Central memory CD8-positive, alpha-beta T cell (primary cell): ENCODE results near the gene TSKS.

Source experiments
- ATAC-seq: fragments of 150-1000 bp; cut with Tn5 transposase; replicated peaks from 2 replicates; pipeline ENCODE4 v1.10.0; 2022; ENCODE audit warnings: mild to moderate bottlenecking, moderate FRiP score, moderate number of reproducible peaks; ENCODE audit not compliant: poor library complexity, severe bottlenecking; ENCODE audit errors: extremely low read depth
- DNase-seq, 2 donors: peaks; one replicate each; pipeline ENCODE4 v3.0.0; 2021; ENCODE audit warnings: low spot score in 2 of 2
- H3K27ac Mint-ChIP-seq: one replicate; pipeline ENCODE4 v1.8.0; 2022; ENCODE audit warnings: low read depth, mild to moderate bottlenecking, moderate library complexity, mixed read lengths
- H3K27me3 Mint-ChIP-seq: one replicate; pipeline ENCODE4 v1.8.0; 2022; ENCODE audit warnings: mixed read lengths
- H3K36me3 Mint-ChIP-seq: one replicate; pipeline ENCODE4 v1.8.0; 2022; ENCODE audit warnings: mild to moderate bottlenecking, moderate library complexity, mixed read lengths; ENCODE audit not compliant: insufficient read depth
- H3K4me1 Mint-ChIP-seq: one replicate; pipeline ENCODE4 v1.8.0; 2022; ENCODE audit warnings: mixed read lengths
- H3K4me3 Mint-ChIP-seq: one replicate; pipeline ENCODE4 v1.8.0; 2022; ENCODE audit warnings: mild to moderate bottlenecking, moderate library complexity, mixed read lengths
- H3K9me3 Mint-ChIP-seq: one replicate; pipeline ENCODE4 v1.8.0; 2022; ENCODE audit warnings: mixed read lengths

Gene TSKS

GRCh38 chr19:49788857-49789256, 25.8 kb upstream of the TSKS start:
- Mint-ChIP-seq H3K27ac (peak overlapping the region; percentile 73), H3K27me3 (no peaks in the 10 kb centered on the region)

GRCh38 chr19:49787746-49788145, 24.6 kb upstream of the TSKS start:
- no peaks in the 10 kb centered on the region for H3K27me3 Mint-ChIP-seq
- H3K9me3 Mint-ChIP-seq, result no peaks in the 10 kb centered on the region
- DNase-seq (no peak), ATAC-seq (no peak)
- H3K36me3 Mint-ChIP-seq, result peaks cover 25% of the 10 kb centered on the region
- no peak overlapping the region for H3K4me3 Mint-ChIP-seq
- H3K4me1 Mint-ChIP-seq, result peaks cover 21% of the 10 kb centered on the region
- peak overlapping the region; percentile 73 for H3K27ac Mint-ChIP-seq

More at GRCh38 chr19:49788857-49789256, 25.8 kb upstream of the TSKS start:
- no peak for DNase-seq
- Mint-ChIP-seq H3K9me3 (no peaks in the 10 kb centered on the region), H3K4me1 (peaks cover 21% of the 10 kb centered on the region), H3K4me3 (no peak overlapping the region), H3K36me3 (peaks cover 28% of the 10 kb centered on the region)
- no peak for ATAC-seq

- Mint-ChIP-seq H3K27me3 (no peaks in the 10 kb centered on the region), H3K4me3 (no peak overlapping the region), H3K27ac (peak overlapping the region; percentile 67), H3K9me3 (no peaks in the 10 kb centered on the region), H3K36me3 (peaks cover 15% of the 10 kb centered on the region), H3K4me1 (peaks cover 21% of the 10 kb centered on the region)
- DNase-seq (no peak), ATAC-seq (no peak)
Observed at GRCh38 chr19:49786376-49786820, 23.3 kb upstream of the TSKS start.

GRCh38 chr19:49782515-49782914, 19.4 kb upstream of the TSKS start:
- ATAC-seq (no peak), DNase-seq (no peak)
- Mint-ChIP-seq H3K4me1 (peaks cover 33% of the 10 kb centered on the region), H3K27me3 (no peaks in the 10 kb centered on the region), H3K9me3 (no peaks in the 10 kb centered on the region), H3K36me3 (peaks cover 12% of the 10 kb centered on the region), H3K27ac (no peak overlapping the region), H3K4me3 (no peak overlapping the region)

DNA sequence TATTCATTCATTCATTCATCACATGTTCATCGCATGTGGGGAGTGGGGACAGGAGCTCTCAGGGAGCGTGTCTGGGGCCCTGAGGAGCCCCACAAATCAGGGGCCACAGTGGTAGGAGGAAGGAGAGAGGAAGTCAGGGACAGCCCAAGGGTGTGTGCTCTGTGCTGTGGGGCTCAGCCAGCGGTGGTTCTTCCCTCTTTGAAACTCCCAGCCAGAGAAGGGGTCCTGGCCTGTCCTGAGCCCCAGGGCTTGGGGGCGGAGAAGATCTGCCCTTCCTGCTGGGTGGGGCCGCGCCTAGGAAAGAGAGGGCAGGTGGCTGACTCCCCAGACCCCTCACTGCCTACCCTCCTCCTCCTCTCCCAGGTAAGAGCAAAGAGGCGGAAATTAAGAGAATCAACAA, 18.3 kb upstream of the TSKS start:
- Mint-ChIP-seq H3K27me3 (no peaks in the 10 kb centered on the region), H3K9me3 (no peaks in the 10 kb centered on the region), H3K4me1 (peaks cover 31% of the 10 kb centered on the region), H3K4me3 (no peak overlapping the region), H3K27ac (peak overlapping the region; percentile 86), H3K36me3 (peaks cover 7% of the 10 kb centered on the region)
- ATAC-seq (no peak), DNase-seq (no peak)

DNA sequence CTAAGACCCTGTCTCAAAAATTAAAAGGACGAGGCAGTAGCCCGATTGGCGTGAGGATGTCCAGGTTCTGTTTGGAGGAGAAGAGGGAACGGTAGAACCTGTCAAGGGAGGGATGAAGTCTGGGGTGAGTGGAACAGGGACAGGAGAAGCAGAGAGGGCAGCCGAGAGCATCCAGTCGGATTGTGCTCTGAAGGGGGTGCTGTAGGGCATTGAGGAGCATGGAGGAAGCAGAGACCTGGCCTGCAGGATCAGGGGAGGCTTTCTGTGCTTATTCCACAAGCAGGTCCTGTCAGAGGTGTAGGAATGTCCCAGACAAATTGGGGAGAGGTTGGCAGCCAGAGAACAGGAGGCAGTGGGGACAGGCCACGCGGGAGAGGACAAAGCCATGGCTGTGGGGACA, 17.8 kb upstream of the TSKS start:
- no peak overlapping the region for H3K4me3 Mint-ChIP-seq
- ATAC-seq (no peak), DNase-seq (no peak)
- peaks cover 7% of the 10 kb centered on the region for H3K36me3 Mint-ChIP-seq
- no peaks in the 10 kb centered on the region for H3K9me3 Mint-ChIP-seq
- H3K27ac Mint-ChIP-seq, result peak overlapping the region; percentile 86
- no peaks in the 10 kb centered on the region for H3K27me3 Mint-ChIP-seq
- peaks cover 33% of the 10 kb centered on the region for H3K4me1 Mint-ChIP-seq

GRCh38 chr19:49779731-49780555, 16.8 kb upstream of the TSKS start:
- Mint-ChIP-seq H3K9me3 (no peaks in the 10 kb centered on the region), H3K36me3 (peaks cover 7% of the 10 kb centered on the region), H3K27me3 (no peaks in the 10 kb centered on the region), H3K4me3 (no peak overlapping the region), H3K4me1 (peaks cover 28% of the 10 kb centered on the region), H3K27ac (peak overlapping the region; percentile 86)
- DNase-seq, result no peak
- no peak for ATAC-seq

GRCh38 chr19:49776371-49776764, 13.3 kb upstream of the TSKS start:
- no peak overlapping the region for H3K4me3 Mint-ChIP-seq
- ATAC-seq (no peak), DNase-seq (no peak)
- peak overlapping the region; percentile 7 for H3K27ac Mint-ChIP-seq
- H3K36me3 Mint-ChIP-seq, result peaks cover 5% of the 10 kb centered on the region
- H3K4me1 Mint-ChIP-seq, result peaks cover 43% of the 10 kb centered on the region
- H3K27me3 Mint-ChIP-seq, result no peaks in the 10 kb centered on the region
- H3K9me3 Mint-ChIP-seq, result no peaks in the 10 kb centered on the region

- H3K36me3 Mint-ChIP-seq, result peaks cover 6% of the 10 kb centered on the region
- peaks cover 39% of the 10 kb centered on the region for H3K4me1 Mint-ChIP-seq
- ATAC-seq, result no peak
- H3K27me3 Mint-ChIP-seq, result no peaks in the 10 kb centered on the region
- DNase-seq, result no peak
- no peak overlapping the region for H3K4me3 Mint-ChIP-seq
- H3K9me3 Mint-ChIP-seq, result no peaks in the 10 kb centered on the region
- H3K27ac Mint-ChIP-seq, result peak overlapping the region; percentile 7
Observed at GRCh38 chr19:49775742-49776370, 12.8 kb upstream of the TSKS start.

DNA sequence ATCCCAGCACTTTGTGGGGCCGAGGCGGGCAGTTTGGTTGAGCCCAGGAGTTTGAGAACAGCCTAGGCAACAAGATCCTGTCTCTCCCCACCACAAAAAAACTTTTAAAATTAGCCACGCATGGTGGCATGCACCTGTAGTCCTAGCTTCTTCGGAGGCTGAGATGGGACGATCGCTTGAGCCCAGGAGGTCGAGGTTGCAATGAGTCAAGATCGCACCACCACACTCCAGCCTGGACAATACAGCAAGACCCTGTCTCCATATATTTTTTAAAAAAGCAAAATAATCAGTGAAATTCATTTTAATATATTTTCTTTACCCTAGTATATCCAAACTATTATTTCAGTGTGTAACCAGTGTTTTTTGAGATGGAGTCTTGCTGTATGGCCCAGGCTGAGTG, 11.9 kb upstream of the TSKS start:
- no peak overlapping the region for H3K4me3 Mint-ChIP-seq
- DNase-seq (no peak), ATAC-seq (no peak)
- no peaks in the 10 kb centered on the region for H3K27me3 Mint-ChIP-seq
- H3K27ac Mint-ChIP-seq, result no peak overlapping the region
- H3K4me1 Mint-ChIP-seq, result peaks cover 30% of the 10 kb centered on the region
- no peaks in the 10 kb centered on the region for H3K9me3 Mint-ChIP-seq
- peaks cover 6% of the 10 kb centered on the region for H3K36me3 Mint-ChIP-seq

DNA sequence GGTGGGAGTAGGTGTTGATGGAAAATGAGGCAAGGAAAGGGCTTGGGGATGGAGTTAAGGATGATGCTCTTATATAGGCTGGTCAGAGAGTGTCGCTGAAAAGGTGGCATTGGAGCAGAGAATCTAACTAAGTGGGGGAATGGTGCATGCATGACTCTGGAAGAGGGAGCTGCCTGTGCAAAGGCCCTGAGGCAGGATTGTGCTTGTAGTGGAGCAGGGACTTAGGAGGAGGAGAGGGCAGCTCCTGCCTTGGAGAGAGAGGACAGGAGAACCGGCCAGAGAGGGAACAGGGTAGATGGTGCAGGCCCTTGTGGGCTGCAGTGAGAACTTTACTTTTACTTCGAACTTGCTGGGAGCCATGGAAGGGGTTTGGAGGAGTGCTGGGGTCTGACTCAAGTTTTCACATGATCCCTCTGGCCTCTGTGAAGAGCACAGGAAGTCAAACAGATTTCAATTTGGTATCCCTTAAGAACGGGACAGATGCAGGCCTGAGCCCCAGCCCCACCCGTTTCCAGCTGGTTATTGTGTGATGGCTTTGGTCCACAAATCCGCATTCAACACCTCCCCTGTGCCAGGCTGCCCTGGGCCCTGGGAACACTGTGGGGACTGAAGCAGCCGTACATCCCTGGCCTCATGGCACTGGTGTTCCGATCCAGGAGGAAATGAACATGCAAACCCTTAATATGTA, 10.7 kb upstream of the TSKS start:
- Mint-ChIP-seq H3K9me3 (no peaks in the 10 kb centered on the region), H3K36me3 (peaks cover 6% of the 10 kb centered on the region), H3K27me3 (no peaks in the 10 kb centered on the region), H3K4me3 (no peak overlapping the region), H3K4me1 (peaks cover 32% of the 10 kb centered on the region), H3K27ac (no peak overlapping the region)
- ATAC-seq, result no peak
- DNase-seq, result no peak

GRCh38 chr19:49772850-49773432, 9.8 kb upstream of the TSKS start:
- Mint-ChIP-seq H3K27ac (peak overlapping the region; percentile 25), H3K4me3 (no peak overlapping the region), H3K4me1 (peaks cover 40% of the 10 kb centered on the region), H3K9me3 (no peaks in the 10 kb centered on the region), H3K36me3 (peaks cover 6% of the 10 kb centered on the region), H3K27me3 (no peaks in the 10 kb centered on the region)
- no peak for ATAC-seq
- DNase-seq, result no peak
